Measurements from ENCODE around the gene NTM. TPM values are rescaled to one million over a fixed set of nuclear protein-coding genes. Genes with fewer than 3 reads are reported as not detected.

The NTM gene
- polyA plus RNA-seq, 1 donor (not counting 4 experiments of a cell fraction or from before 2014, with no cell fraction given) = 47.9 TPM

- no peak overlapping the region for H3K4me3 ChIP-seq (ENCODE audit: control insufficient read depth in 2 of 3, extremely low read depth in 1 of 3, insufficient read depth in 2 of 3, low read depth in 1 of 3, low read length in 3 of 3)
- FAIRE-seq = no peak
- no peaks in the 10 kb centered on the region for H3K36me3 ChIP-seq (ENCODE audit: control insufficient read depth in 2 of 2, extremely low read depth in 1 of 2, insufficient read depth in 2 of 2, low read length in 2 of 2)
- dilution Hi-C loops (cut with MboI; ENCODE audit: extremely low pct_ligation_motif_present, low sequenced_read_pairs) = no loop called here
- H3K9ac ChIP-seq (ENCODE audit: control insufficient read depth, extremely low read depth, insufficient read depth, low read length) = no peak overlapping the region
- no peaks in the 10 kb centered on the region for H3K4me1 ChIP-seq (ENCODE audit: control insufficient read depth, extremely low read depth, insufficient read depth, low read length)
- no peaks in the 10 kb centered on the region for H3K27me3 ChIP-seq (ENCODE audit: control insufficient read depth, extremely low read depth, insufficient read depth, low read length)
- no peak for TF ChIP-seq EZH2 (IDR thresholded peaks at IDR 0.05; ENCODE audit: low read length)
- TF ChIP-seq, protein P1, sequence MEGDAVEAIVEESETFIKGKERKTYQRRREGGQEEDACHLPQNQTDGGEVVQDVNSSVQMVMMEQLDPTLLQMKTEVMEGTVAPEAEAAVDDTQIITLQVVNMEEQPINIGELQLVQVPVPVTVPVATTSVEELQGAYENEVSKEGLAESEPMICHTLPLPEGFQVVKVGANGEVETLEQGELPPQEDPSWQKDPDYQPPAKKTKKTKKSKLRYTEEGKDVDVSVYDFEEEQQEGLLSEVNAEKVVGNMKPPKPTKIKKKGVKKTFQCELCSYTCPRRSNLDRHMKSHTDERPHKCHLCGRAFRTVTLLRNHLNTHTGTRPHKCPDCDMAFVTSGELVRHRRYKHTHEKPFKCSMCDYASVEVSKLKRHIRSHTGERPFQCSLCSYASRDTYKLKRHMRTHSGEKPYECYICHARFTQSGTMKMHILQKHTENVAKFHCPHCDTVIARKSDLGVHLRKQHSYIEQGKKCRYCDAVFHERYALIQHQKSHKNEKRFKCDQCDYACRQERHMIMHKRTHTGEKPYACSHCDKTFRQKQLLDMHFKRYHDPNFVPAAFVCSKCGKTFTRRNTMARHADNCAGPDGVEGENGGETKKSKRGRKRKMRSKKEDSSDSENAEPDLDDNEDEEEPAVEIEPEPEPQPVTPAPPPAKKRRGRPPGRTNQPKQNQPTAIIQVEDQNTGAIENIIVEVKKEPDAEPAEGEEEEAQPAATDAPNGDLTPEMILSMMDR (optimal IDR thresholded peaks at IDR 0.05 in 1 of 3, IDR thresholded peaks at IDR 0.05 in 1 of 3, conservative IDR thresholded peaks at IDR 0.05 in 1 of 3; ENCODE audit: extremely low read depth in 1 of 3, insufficient read depth in 2 of 3, low read length in 3 of 3) = no peak
- H3K9me1 ChIP-seq (ENCODE audit: control insufficient read depth, extremely low read depth, insufficient read depth, low read length) = no peaks in the 10 kb centered on the region
- DNase-seq (ENCODE audit: low read depth, low spot score) = no peak
- no peak overlapping the region for H2AFZ ChIP-seq (ENCODE audit: control insufficient read depth, low read length)
- no peaks in the 10 kb centered on the region for H4K20me1 ChIP-seq (ENCODE audit: control insufficient read depth, extremely low read depth, insufficient read depth, low read length)
- H3K27ac ChIP-seq (ENCODE audit: control insufficient read depth, insufficient read depth, low read length) = no peak overlapping the region
- no peaks in the 10 kb centered on the region for H3K9me3 ChIP-seq (ENCODE audit: control insufficient read depth, low read depth, low read length)
- no peaks in the 10 kb centered on the region for H3K79me2 ChIP-seq (ENCODE audit: control insufficient read depth, insufficient read depth, low read length)
- no peak overlapping the region for H3K4me2 ChIP-seq (ENCODE audit: control insufficient read depth, extremely low read depth, insufficient read depth, low read depth, low read length)
Observed at GRCh38 chr11:131759140-131759539, 388.7 kb downstream of the NTM start.

DNA sequence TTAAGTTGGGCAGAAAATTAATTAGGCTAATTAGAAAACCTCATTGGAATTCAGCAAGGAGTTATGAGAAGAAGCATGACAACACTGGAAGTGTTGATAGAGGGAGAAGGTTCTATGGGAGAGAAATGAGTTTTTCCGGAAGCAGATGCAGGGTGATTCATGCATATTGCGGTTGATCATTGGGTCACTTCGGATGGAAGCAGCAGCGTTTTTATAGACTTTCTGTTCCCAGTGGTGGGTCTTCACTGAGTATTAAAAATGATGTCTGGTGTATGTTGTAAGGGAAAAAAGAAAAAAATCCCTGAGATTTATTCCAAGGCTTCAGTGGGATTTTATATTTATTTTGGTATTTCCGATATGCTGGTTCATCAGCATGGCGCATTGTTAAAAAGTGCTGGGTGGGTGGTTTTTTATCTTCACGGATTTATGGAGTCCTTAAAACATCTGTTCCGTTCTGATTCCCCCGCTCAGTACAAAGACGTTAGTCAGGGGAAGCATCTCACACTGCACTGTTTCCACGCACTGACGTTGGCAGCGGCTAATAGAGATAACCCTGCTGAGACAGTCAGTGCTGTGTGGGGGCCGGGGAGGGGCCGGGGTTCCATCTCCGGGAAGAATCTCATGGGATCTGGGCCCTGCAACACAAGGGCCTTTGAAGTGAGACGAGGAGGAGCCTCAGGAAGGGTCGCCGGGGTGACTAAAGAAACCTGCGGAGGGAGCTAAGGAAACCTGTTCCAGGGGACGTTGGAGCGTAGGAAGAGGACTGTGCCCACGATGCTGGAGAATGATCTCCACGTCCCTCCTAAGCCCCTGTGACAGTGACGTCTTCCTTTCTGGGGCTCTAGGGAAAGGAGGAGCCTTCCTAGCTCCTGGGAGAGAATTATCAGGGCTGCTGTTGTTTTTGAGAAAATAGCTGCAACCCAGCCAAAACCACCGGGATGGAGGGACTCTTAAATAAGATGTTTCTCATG, 390.0 kb downstream of the NTM start:
- H3K27me3 ChIP-seq (ENCODE audit: control insufficient read depth, extremely low read depth, insufficient read depth, low read length) = no peaks in the 10 kb centered on the region
- H3K27ac ChIP-seq (ENCODE audit: control insufficient read depth, insufficient read depth, low read length) = no peak overlapping the region
- FAIRE-seq = no peak
- H3K9me3 ChIP-seq (ENCODE audit: control insufficient read depth, low read depth, low read length) = no peaks in the 10 kb centered on the region
- no peaks in the 10 kb centered on the region for H3K9me1 ChIP-seq (ENCODE audit: control insufficient read depth, extremely low read depth, insufficient read depth, low read length)
- dilution Hi-C loops (cut with MboI; ENCODE audit: extremely low pct_ligation_motif_present, low sequenced_read_pairs) = no loop called here
- no peak for TF ChIP-seq EZH2 (IDR thresholded peaks at IDR 0.05; ENCODE audit: low read length)
- TF ChIP-seq, protein P1 (optimal IDR thresholded peaks at IDR 0.05 in 1 of 3, IDR thresholded peaks at IDR 0.05 in 1 of 3, conservative IDR thresholded peaks at IDR 0.05 in 1 of 3; ENCODE audit: extremely low read depth in 1 of 3, insufficient read depth in 2 of 3, low read length in 3 of 3) = no peak
- no peaks in the 10 kb centered on the region for H4K20me1 ChIP-seq (ENCODE audit: control insufficient read depth, extremely low read depth, insufficient read depth, low read length)
- H3K36me3 ChIP-seq (ENCODE audit: control insufficient read depth in 2 of 2, extremely low read depth in 1 of 2, insufficient read depth in 2 of 2, low read length in 2 of 2) = no peaks in the 10 kb centered on the region
- DNase-seq (ENCODE audit: low read depth, low spot score) = no peak
- no peaks in the 10 kb centered on the region for H3K79me2 ChIP-seq (ENCODE audit: control insufficient read depth, insufficient read depth, low read length)
- H3K9ac ChIP-seq (ENCODE audit: control insufficient read depth, extremely low read depth, insufficient read depth, low read length) = no peak overlapping the region
- no peak overlapping the region for H2AFZ ChIP-seq (ENCODE audit: control insufficient read depth, low read length)
- H3K4me3 ChIP-seq (ENCODE audit: control insufficient read depth in 2 of 3, extremely low read depth in 1 of 3, insufficient read depth in 2 of 3, low read depth in 1 of 3, low read length in 3 of 3) = no peak overlapping the region
- H3K4me2 ChIP-seq (ENCODE audit: control insufficient read depth, extremely low read depth, insufficient read depth, low read depth, low read length) = no peak overlapping the region
- no peaks in the 10 kb centered on the region for H3K4me1 ChIP-seq (ENCODE audit: control insufficient read depth, extremely low read depth, insufficient read depth, low read length)
